GM12801 (cell line): ENCODE results near the gene MXD1.

Experiments used
- TF ChIP-seq, protein P1 (sequence below): IDR thresholded peaks from one replicate; pipeline ENCODE4 v1.5.1; 2011; ENCODE audit warnings: control low read depth; ENCODE audit not compliant: insufficient read length; ENCODE audit errors: extremely low read depth

Gene MXD1

DNA sequence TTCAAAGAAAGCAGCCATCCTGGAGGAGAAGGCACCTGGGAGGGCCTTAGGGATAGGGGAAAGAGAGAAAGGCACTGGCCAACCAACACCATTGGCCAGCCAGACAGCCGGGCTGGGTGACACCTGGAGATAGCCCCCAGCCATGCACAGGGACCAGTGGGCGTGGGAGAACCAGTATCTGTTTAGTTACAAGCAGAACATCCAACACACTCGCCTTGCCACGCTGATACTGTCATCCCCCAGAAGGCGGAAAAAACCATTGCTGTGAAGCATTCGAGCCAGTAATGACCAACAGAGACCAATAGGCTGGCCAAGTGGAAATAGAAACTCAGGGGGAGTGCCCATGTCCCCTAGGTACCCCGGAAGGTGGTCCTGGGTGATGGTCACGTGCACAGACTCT is 31.0 kb downstream of the MXD1 start:
- TF ChIP-seq, protein P1, sequence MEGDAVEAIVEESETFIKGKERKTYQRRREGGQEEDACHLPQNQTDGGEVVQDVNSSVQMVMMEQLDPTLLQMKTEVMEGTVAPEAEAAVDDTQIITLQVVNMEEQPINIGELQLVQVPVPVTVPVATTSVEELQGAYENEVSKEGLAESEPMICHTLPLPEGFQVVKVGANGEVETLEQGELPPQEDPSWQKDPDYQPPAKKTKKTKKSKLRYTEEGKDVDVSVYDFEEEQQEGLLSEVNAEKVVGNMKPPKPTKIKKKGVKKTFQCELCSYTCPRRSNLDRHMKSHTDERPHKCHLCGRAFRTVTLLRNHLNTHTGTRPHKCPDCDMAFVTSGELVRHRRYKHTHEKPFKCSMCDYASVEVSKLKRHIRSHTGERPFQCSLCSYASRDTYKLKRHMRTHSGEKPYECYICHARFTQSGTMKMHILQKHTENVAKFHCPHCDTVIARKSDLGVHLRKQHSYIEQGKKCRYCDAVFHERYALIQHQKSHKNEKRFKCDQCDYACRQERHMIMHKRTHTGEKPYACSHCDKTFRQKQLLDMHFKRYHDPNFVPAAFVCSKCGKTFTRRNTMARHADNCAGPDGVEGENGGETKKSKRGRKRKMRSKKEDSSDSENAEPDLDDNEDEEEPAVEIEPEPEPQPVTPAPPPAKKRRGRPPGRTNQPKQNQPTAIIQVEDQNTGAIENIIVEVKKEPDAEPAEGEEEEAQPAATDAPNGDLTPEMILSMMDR = no peak

DNA sequence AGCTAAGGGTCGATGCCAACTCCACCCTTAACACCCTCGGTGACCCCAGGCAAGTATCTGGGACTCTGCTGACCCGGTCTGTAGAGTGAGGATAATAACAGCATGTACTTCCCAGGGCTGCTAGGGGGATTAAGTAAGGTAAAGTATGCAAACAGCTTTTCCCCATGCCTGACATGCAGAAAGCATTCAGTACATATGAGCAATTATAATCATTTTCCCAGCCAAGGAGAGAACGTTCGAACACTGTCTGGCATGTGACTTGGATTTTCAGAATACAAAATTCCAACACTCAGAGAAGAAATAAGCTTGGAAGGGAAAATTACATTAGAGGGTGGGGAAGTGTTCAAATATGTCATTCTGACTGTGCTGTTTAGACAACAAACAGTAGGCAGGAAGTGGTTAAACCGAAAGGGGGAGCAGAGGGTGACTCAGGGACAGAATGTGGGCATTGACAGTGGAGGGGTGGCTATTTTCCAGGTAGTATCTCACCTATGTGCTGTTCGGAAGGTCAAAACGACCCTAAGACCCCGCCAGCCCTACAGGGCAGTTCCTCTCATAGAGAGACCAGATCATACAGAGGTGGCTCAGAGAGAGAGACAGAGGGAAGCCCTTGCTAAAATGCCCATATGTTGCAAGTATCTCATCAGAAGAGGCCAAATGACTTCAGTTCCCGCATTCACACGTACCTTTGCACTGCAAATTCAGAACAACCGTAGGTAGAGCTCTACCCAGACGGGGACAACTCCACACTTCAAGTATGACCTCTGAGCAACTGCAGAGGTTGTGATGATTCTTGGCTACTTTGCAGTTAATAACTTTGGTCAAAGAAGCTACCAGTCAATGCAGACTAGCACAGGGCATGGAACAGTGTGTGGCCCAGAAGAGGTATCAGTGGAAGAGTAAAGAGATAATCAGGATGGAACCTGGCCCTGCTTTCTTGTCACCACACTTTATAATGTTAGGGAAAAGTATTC is 31.7 kb downstream of the MXD1 start:
- TF ChIP-seq, protein P1 = no peak

DNA sequence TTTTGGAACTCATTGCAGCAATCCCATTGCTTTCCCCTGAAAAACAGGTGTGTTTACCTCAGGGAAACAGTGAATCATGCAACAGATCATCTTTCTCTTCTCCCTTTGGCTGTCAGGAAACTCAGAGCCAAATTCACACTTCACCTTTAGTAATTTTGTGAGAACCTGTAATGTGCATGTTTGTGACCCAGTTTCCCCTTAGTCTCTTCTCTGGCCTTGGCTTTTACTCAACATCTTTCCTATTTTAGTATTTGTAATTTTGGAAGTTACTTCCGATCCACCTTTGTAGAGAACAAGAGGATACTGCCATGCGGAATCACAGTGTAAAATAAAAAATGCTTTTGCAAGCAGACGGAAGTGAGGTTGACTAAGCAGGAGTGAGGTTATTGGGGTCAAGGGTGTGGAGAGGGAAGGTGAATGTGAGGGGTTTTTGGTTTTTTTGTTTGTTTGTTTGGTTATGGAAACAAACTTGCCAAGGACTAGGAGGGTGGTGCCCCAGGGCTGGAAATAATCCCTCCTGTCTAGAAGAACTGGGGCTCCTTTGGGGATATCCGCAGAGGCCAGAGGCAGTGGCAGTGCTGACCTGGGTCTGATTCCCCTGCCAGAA is 32.5 kb downstream of the MXD1 start:
- TF ChIP-seq, protein P1 = no peak

DNA sequence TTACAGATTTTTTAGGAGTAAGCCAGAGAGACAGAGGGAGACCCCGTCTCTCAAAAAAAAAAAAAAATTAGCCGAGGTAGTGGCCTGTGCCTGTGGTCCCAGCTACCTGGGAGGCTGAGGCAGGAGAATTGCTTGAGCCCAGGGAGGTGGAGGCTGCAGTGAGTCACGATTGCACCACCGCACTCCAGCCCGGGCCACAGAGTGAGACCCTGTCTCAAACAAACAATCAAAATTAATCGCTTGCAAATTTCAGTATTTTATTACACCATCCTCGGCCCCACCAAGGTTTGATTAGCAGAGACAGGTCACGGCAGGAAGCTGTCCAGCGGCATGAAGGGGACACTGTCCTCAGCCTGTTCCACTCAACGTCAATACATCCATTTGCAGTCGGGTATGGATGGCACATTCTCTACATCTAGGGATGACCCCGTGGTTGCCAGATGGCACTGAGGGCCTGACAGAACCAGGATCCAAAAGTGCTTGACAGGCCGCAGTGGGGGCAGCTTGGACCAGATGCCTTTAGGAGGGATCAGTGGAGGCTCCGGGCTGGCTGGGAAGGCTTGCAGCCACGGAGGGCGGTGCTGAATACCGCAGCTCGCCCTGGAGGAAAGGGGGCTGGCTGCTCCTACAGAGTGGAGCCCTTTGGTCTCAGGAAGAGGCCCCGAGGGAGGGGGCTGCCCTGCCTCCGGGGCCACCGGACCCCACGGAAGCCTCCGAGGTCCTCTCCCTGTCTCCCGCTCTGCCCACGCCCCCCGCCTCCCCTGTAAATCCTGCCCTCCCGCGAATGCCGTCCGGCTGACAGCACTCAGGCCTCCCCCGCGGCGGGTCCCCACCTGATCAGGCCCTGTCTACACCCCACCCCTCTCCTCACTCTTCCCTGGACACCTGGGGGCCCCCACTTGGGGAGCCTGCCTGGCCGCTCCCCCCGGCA is 33.4 kb downstream of the MXD1 start:
- TF ChIP-seq, protein P1 = no peak

DNA sequence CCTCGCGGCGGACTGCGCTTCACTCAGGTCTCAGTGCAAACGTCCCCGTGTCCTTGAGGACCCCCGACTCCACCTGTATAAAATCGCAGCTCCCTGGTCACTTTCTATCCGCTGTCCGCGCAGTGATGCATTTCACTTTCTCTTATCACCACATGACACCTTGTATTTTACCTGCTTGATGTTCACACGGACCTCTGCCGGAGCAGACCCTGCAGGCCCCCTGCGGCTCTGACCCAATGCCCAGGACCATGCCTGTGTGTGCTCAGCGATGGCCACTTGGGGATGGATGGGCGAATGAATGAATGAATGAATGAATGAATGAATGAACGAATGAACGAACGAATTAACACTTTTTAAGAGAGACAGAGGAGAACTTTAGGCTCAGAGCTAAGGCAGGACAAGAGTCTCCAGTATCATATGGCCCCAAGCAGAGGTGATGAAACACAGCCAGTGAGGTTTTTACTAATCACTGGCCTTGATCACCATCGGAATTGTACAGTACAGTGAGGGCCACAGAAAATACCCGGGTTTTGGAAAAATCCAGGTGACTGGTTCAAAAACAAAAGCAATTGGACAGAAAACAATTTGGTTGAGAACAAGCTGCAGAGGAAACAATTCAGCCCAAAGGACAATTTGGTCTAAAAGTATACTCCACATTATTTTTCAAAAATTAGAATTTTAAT is 34.2 kb downstream of the MXD1 start:
- TF ChIP-seq, protein P1 = no peak

DNA sequence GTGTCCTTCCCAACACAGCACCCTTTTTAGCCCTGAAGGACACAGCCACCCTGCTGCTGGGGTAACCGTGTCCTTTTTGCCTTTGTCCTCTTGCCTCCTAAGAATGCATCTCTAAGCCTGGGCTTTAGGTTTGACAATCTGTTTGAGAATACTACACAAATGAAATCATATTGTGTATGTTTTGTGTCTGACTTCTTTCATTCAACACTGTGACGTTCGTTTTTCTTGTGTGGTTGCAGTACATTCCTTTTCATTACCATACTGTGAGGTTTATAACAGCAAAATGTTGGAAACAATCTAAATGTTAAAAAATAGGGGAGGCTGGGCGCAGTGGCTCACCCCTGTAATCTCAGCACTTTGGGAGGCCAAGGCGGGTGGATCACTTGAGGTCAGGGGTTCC is 35.3 kb downstream of the MXD1 start:
- TF ChIP-seq, protein P1 = no peak
